HepG2 (cell line): ENCODE data around the gene RGMA. TPM values are rescaled to one million over a fixed set of nuclear protein-coding genes. Genes with fewer than 3 reads are reported as not detected.

ENCODE experiments used
- ATAC-seq: fragments of 200-7000 bp; cut with Tn5 transposase; 3 replicates; pipeline ENCODE4 v1.9.1; 2020; ENCODE audit warnings: mild to moderate bottlenecking, moderate library complexity
- BruUV-seq: library from RNA; stranded (reverse); fragments of 400-500 nt; replicated peaks from 2 replicates; lab custom pipeline; 2021; lab: Mats Ljungman, UMichigan
- CTCF ChIA-PET: fragments of 300-600 bp; formaldehyde crosslinking; extraction: SDS; loops from one replicate; lab custom pipeline; 2021; ENCODE audit warnings: low total read pairs, inconsistent platforms, low intra/inter-chr PET ratio; lab: Yijun Ruan, JAX
- POLR2A ChIA-PET: fragments of 350-600 bp; sonication (Branson Sonifier 250); formaldehyde crosslinking; loops from one replicate; lab custom pipeline; 2020; ENCODE audit warnings: antibody characterized with exemption, inconsistent platforms; lab: Yijun Ruan, JAX
- DNase-seq: peaks from one replicate; pipeline ENCODE4 v3.0.0-alpha.2; 2015; ENCODE audit warnings: low spot score
- FAIRE-seq: peaks from 3 replicates; lab custom pipeline; 2011; peaks lifted over from hg19 to GRCh38; lab: Jason Lieb, UNC
- H2AFZ ChIP-seq: one replicate; pipeline ENCODE4 v1.6.1; 2011; ENCODE audit warnings: low read length, inconsistent platforms
- H3K27ac ChIP-seq: fragments of 300-600 bp; 3 replicates; pipeline ENCODE4 v1.8.0; 2011; ENCODE audit warnings: mixed run types, mild to moderate bottlenecking, mixed read lengths, low read length, inconsistent platforms; ENCODE audit not compliant: insufficient read depth; ENCODE audit errors: extremely low read length
- H3K27me3 ChIP-seq, 2 experiments: fragments of 200-600 bp in 1 of 2; 2 replicates in 1 of 2; 3 replicates in 1 of 2; pipeline versions ENCODE4 v1.6.0 to v1.8.0; 2011; ENCODE audit warnings: low read length in 2 of 2, mild to moderate bottlenecking in 2 of 2, moderate library complexity in 2 of 2, inconsistent platforms in 1 of 2; ENCODE audit not compliant: insufficient read depth in 2 of 2, control insufficient read depth in 1 of 2
- H3K36me3 ChIP-seq, 2 experiments: fragments of 200-600 bp in 1 of 2; replicated peaks in 1 of 2; 2 replicates in 1 of 2; 3 replicates in 1 of 2; pipeline versions ENCODE4 v1.5.1 to v1.8.0; 2011; ENCODE audit warnings: low read length in 2 of 2, inconsistent platforms in 1 of 2; ENCODE audit not compliant: insufficient read depth in 2 of 2, control insufficient read depth in 1 of 2
- H3K4me1 ChIP-seq: 2 replicates; pipeline ENCODE4 v1.5.1; 2012; ENCODE audit warnings: low read length, inconsistent platforms; ENCODE audit not compliant: insufficient read depth
- H3K4me2 ChIP-seq: 2 replicates; pipeline ENCODE4 v1.6.0; 2011; ENCODE audit warnings: low read depth, low read length, inconsistent platforms
- H3K4me3 ChIP-seq, 3 experiments: fragments of 200-600 bp in 1 of 3; sonication (generic), shearing (Covaris generic) in 1 of 3; replicated peaks in 1 of 3; 2 replicates each; pipeline ENCODE4 v1.5.1; 2011 to 2016; ENCODE audit warnings: low read length in 3 of 3, inconsistent platforms in 2 of 3, low read depth in 2 of 3, mild to moderate bottlenecking in 2 of 3, control low read depth in 1 of 3, mixed read lengths in 1 of 3; ENCODE audit not compliant: insufficient read depth in 1 of 3
- H3K79me2 ChIP-seq: one replicate; pipeline ENCODE4 v1.6.1; 2011; ENCODE audit warnings: low read length, inconsistent platforms; ENCODE audit not compliant: insufficient read depth
- H3K9ac ChIP-seq: 2 replicates; pipeline ENCODE4 v1.6.0; 2011; ENCODE audit warnings: mild to moderate bottlenecking, low read depth, low read length, inconsistent platforms; ENCODE audit not compliant: insufficient read depth
- H3K9me3 ChIP-seq: 2 replicates; pipeline ENCODE4 v1.5.1; 2012; ENCODE audit warnings: mild to moderate bottlenecking, low read length
- H4K20me1 ChIP-seq: 2 replicates; pipeline ENCODE4 v1.6.0; 2011; ENCODE audit warnings: inconsistent platforms, mild to moderate bottlenecking, low read length, moderate library complexity; ENCODE audit not compliant: insufficient read depth
- CCDC6 ChIP-seq: sonication (generic); formaldehyde crosslinking; IDR thresholded peaks from 2 replicates; pipeline ENCODE4 v1.8.1; 2022; ENCODE audit warnings: mild to moderate bottlenecking, missing genetic modification reagents, moderate library complexity
- HNRNPUL1 ChIP-seq: fragments of 200-400 bp; formaldehyde crosslinking; IDR thresholded peaks from 2 replicates; pipeline ENCODE4 v1.6.1; 2017; ENCODE audit warnings: low read depth, mild to moderate bottlenecking, low read length, moderate library complexity
- NR1H2 ChIP-seq: sonication (generic); formaldehyde crosslinking; IDR thresholded peaks from 2 replicates; pipeline ENCODE4 v1.8.1; 2022; ENCODE audit warnings: low read depth, missing genetic modification reagents, borderline replicate concordance
- NR2F1 ChIP-seq, 2 experiments: fragments of 450-650 bp in 1 of 2; formaldehyde crosslinking in 1 of 2; IDR thresholded peaks; 2 replicates each; pipeline versions ENCODE4 v1.5.0 to v1.6.1; 2016 to 2020; ENCODE audit warnings: mild to moderate bottlenecking in 1 of 2, missing compliant biosample characterization in 1 of 2, missing genetic modification reagents in 1 of 2, moderate library complexity in 1 of 2
- POGZ ChIP-seq: sonication (generic); formaldehyde crosslinking; IDR thresholded peaks from 2 replicates; pipeline ENCODE4 v1.4.0; 2020; ENCODE audit warnings: mild to moderate bottlenecking, missing genetic modification reagents
- RFX3 ChIP-seq: IDR thresholded peaks from 2 replicates; pipeline ENCODE4 v1.6.1; 2016; ENCODE audit warnings: missing biosample characterization, missing genetic modification reagents
- RFXANK ChIP-seq: IDR thresholded peaks from 2 replicates; pipeline ENCODE4 v1.6.1; 2016
- RXRA ChIP-seq: sonication (generic); formaldehyde crosslinking; IDR thresholded peaks from 2 replicates; pipeline ENCODE4 v1.5.1; 2020; ENCODE audit warnings: missing genetic modification reagents
- ZNF205 ChIP-seq: IDR thresholded peaks from 2 replicates; pipeline ENCODE4 v1.6.1; 2018; ENCODE audit warnings: missing biosample characterization, missing genetic modification reagents
- ZNF546 ChIP-seq: sonication (generic); formaldehyde crosslinking; conservative IDR thresholded peaks from 2 replicates; pipeline ENCODE4 v1.8.1; 2023; ENCODE audit warnings: mild to moderate bottlenecking, missing genetic modification reagents
- ZNF570 ChIP-seq: sonication (generic); formaldehyde crosslinking; IDR thresholded peaks from 2 replicates; pipeline ENCODE4 v1.4.0; 2020; ENCODE audit warnings: mild to moderate bottlenecking, missing genetic modification reagents, borderline replicate concordance
- ZNF644 ChIP-seq: IDR thresholded peaks from 2 replicates; pipeline ENCODE4 v1.6.1; 2016; ENCODE audit warnings: low read depth
- ZNF710 ChIP-seq: sonication (generic); formaldehyde crosslinking; IDR thresholded peaks from 2 replicates; pipeline ENCODE4 v1.5.0; 2020; ENCODE audit warnings: mild to moderate bottlenecking, missing genetic modification reagents, borderline replicate concordance
- WGBS: methylation state at CpG from one replicate; pipeline ENCODE4 v1.1.6; 2017; ENCODE audit warnings: low lambda C conversion rate; 5-methylcytosine and 5-hydroxymethylcytosine counted together
- in situ Hi-C: cut with HindIII; loops from 2 replicates; pipeline ENCODE4 v1.10.0; 2017; ENCODE audit warnings: low pct_unique_long_range_greater_than_20kb; ENCODE audit not compliant: extremely low pct_ligation_motif_present
- intact Hi-C: fragments of 100-400 bp; cut with micrococcal nuclease; formaldehyde crosslinking; loops from one replicate; pipeline ENCODE4 v1.10.0; 2022; ENCODE audit not compliant: unreplicated experiment
- polyA plus RNA-seq, 8 experiments: library from polyadenylated mRNA; depleted of rRNA in 3 of 8; stranded (reverse) in 7 of 8; unstranded in 1 of 8; fragments of >200 nt; fragmentation: Illumina TruSeq in 4 of 8; extraction: Trizol in 4 of 8; gene quantifications; 2 replicates each; pipeline versions ENCODE4 v1.2.1 to v1.2.3, GENCODE V29; 2011 to 2016; ENCODE audit warnings: low read depth in 4 of 8, missing spikeins in 1 of 8, mixed read lengths in 1 of 8; ENCODE audit not compliant: insufficient read depth in 1 of 8
- total RNA-seq, 5 experiments: library from RNA; depleted of rRNA; stranded (reverse); fragments of >200 nt; fragmentation: Illumina TruSeq; extraction: Trizol; gene quantifications; 2 replicates each; pipeline ENCODE4 v1.2.3, GENCODE V29; 2016; ENCODE audit warnings: low read depth in 1 of 5

RGMA gene
- total and polyA plus RNA-seq, 2 of the 13 experiments (the other 11 are each of a cell fraction or from before 2014, with no cell fraction given): not detected

DNA sequence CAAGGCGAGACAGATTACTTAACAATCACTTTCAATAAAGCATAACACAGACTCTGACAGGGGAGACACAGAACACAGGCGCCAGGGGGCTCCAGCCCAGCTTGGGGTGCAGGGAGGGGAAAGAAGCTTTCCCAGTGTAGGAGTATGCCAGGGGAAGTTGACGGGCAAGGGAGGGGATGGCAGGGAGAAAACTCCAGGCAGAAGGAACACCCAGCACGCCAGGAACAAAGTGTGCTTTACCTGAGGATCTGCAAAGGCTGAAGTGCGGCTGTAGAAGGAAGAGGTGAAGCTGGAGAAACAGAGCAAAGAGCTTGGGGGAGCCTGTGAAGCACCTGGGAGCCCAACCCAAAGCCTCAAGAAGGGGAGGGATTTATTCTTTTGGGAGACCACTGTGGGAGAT is 12.1 kb downstream of the RGMA start:
- 11% methylated on average over 5 of the region's 5 CpGs for WGBS
- Histone ChIP-seq H3K9ac (no peak overlapping the region), H3K9me3 (no peaks in the 10 kb centered on the region), H3K79me2 (no peaks in the 10 kb centered on the region), H3K4me3 (no peak overlapping the region), H3K4me2 (no peak overlapping the region), H3K36me3 (no peaks in the 10 kb centered on the region), H3K27ac (no peak overlapping the region), H3K4me1 (no peaks in the 10 kb centered on the region), H3K27me3 (peaks cover 9 to 87% of the 10 kb centered on the region in 2 experiments), H2AFZ (no peak overlapping the region), H4K20me1 (no peaks in the 10 kb centered on the region)
- intact Hi-C loops (loop anchor here (1.0 kb wide), 1 partner anchor 17 kb away; no protein-coding TSS in a partner anchor), in situ Hi-C loops (loop anchor here (25.0 kb wide), 1 partner anchor 260 kb away; no protein-coding TSS in a partner anchor)
- FAIRE-seq (no peak), ATAC-seq (no peak), DNase-seq (no peak)
- POLR2A ChIA-PET: no interaction called here
- BruUV-seq: no TSS peak
- CTCF ChIA-PET: no interaction called here
- TF ChIP-seq ZNF644 (no peak), RXRA (CRISPR knock-in tag) (no peak), POGZ (CRISPR knock-in tag) (no peak), RFXANK (no peak), RFX3 (CRISPR knock-in tag) (no peak), ZNF205 (CRISPR knock-in tag) (no peak), HNRNPUL1 (no peak), CCDC6 (no peak), ZNF546 (CRISPR knock-in tag) (no peak), NR1H2 (no peak), NR2F1 (CRISPR knock-in tag; IDR thresholded peaks at IDR 0.05) (no peak), ZNF710 (CRISPR knock-in tag) (no peak), ZNF570 (CRISPR knock-in tag) (no peak)
